IMR-90 (cell line): ENCODE results near the gene MAS1L. TPM values are rescaled to one million over a fixed set of nuclear protein-coding genes. Genes with fewer than 3 reads are reported as not detected.

ENCODE experiments used
- ATAC-seq: fragments of 200-7000 bp; cut with Tn5 transposase; 2 replicates; pipeline ENCODE4 v1.9.1; 2020; ENCODE audit warnings: low read depth, mild to moderate bottlenecking, moderate library complexity
- BruUV-seq: library from RNA; stranded (reverse); fragments of 400-500 nt; replicated peaks from 2 replicates; lab custom pipeline; 2021; lab: Mats Ljungman, UMichigan
- CTCF ChIA-PET: fragments of 300-600 bp; formaldehyde crosslinking; extraction: SDS; loops from one replicate; lab custom pipeline; 2021; ENCODE audit warnings: antibody characterized with exemption; lab: Yijun Ruan, JAX
- POLR2A ChIA-PET: fragments of 300-600 bp; sonication (Branson Sonifier 250); formaldehyde crosslinking; loops from one replicate; lab custom pipeline; 2022; ENCODE audit warnings: antibody characterized with exemption; ENCODE audit not compliant: unreplicated experiment; lab: Charles Lee
- DNase-seq: peaks from one replicate; pipeline ENCODE4 v3.0.0; 2013
- H2AFZ ChIP-seq: replicated peaks from 2 replicates; pipeline ENCODE3; 2013; ENCODE audit warnings: low read length, mild to moderate bottlenecking; ENCODE audit not compliant: poor library complexity
- H2AK5ac ChIP-seq: 2 replicates; pipeline ENCODE4 v1.6.1; 2013; ENCODE audit warnings: low read depth, low read length, inconsistent platforms
- H2AK9ac ChIP-seq: replicated peaks from 2 replicates; pipeline ENCODE3; 2013; ENCODE audit warnings: mild to moderate bottlenecking, low read depth, low read length, moderate library complexity; ENCODE audit not compliant: poor library complexity
- H2BK120ac ChIP-seq: 2 replicates; pipeline ENCODE4 v1.6.1; 2013; ENCODE audit warnings: low read depth, low read length, inconsistent platforms
- H2BK15ac ChIP-seq: 3 replicates; pipeline ENCODE4 v1.6.1; 2013; ENCODE audit warnings: low read depth, low read length, inconsistent platforms
- H2BK20ac ChIP-seq: 2 replicates; pipeline ENCODE4 v1.6.1; 2013; ENCODE audit warnings: low read depth, mild to moderate bottlenecking, inconsistent platforms, low read length, moderate library complexity
- H2BK5ac ChIP-seq: 2 replicates; pipeline ENCODE4 v1.6.1; 2013; ENCODE audit warnings: mild to moderate bottlenecking, low read depth, low read length, inconsistent platforms; ENCODE audit not compliant: poor library complexity, severe bottlenecking
- H3K14ac ChIP-seq: replicated peaks from 2 replicates; pipeline ENCODE4 v1.6.1; 2013; ENCODE audit warnings: low read depth, low read length, inconsistent platforms
- H3K18ac ChIP-seq: 2 replicates; pipeline ENCODE4 v1.6.1; 2013; ENCODE audit warnings: low read depth, low read length, control low read depth
- H3K23ac ChIP-seq: 2 replicates; pipeline ENCODE4 v1.6.1; 2013; ENCODE audit warnings: low read depth, low read length, inconsistent platforms
- H3K27ac ChIP-seq: 2 replicates; pipeline ENCODE4 v1.5.1; 2013; ENCODE audit warnings: mild to moderate bottlenecking, control low read depth, low read length; ENCODE audit not compliant: insufficient read depth
- H3K27me3 ChIP-seq: 2 replicates; pipeline ENCODE4 v1.6.1; 2013; ENCODE audit warnings: low read length; ENCODE audit not compliant: control insufficient read depth, insufficient read depth
- H3K36me3 ChIP-seq: 2 replicates; pipeline ENCODE4 v1.6.1; 2013; ENCODE audit warnings: low read length, mixed read lengths; ENCODE audit not compliant: control insufficient read depth, insufficient read depth
- H3K4ac ChIP-seq: 2 replicates; pipeline ENCODE4 v1.6.1; 2013; ENCODE audit warnings: low read depth, low read length, inconsistent platforms
- H3K4me1 ChIP-seq: 2 replicates; pipeline ENCODE4 v1.6.1; 2013; ENCODE audit warnings: low read length, mixed read lengths; ENCODE audit not compliant: control insufficient read depth, insufficient read depth
- H3K4me2 ChIP-seq: 2 replicates; pipeline ENCODE4 v1.6.1; 2013; ENCODE audit warnings: low read depth, mild to moderate bottlenecking, control low read depth, low read length, moderate library complexity
- H3K4me3 ChIP-seq: 2 replicates; pipeline ENCODE4 v1.5.1; 2013; ENCODE audit warnings: low read depth, mild to moderate bottlenecking, control low read depth, low read length, moderate library complexity; ENCODE audit not compliant: insufficient read depth
- H3K56ac ChIP-seq: 2 replicates; pipeline ENCODE4 v1.6.1; 2013; ENCODE audit warnings: low read length, inconsistent platforms; ENCODE audit not compliant: insufficient read depth; ENCODE audit errors: extremely low read depth
- H3K79me1 ChIP-seq, 2 experiments: 2 replicates each; pipeline ENCODE4 v1.6.1; 2013; ENCODE audit warnings: low read length in 2 of 2, inconsistent platforms in 1 of 2, low read depth in 1 of 2
- H3K9ac ChIP-seq: 2 replicates; pipeline ENCODE4 v1.6.1; 2013; ENCODE audit warnings: low read depth, low read length, control low read depth
- H3K9me1 ChIP-seq: 2 replicates; pipeline ENCODE4 v1.6.1; 2013; ENCODE audit warnings: low read length, inconsistent platforms; ENCODE audit not compliant: insufficient read depth
- H3K9me3 ChIP-seq: 2 replicates; pipeline ENCODE4 v1.6.1; 2013; ENCODE audit warnings: low read length; ENCODE audit not compliant: control insufficient read depth, insufficient read depth
- H4K20me1 ChIP-seq: 2 replicates; pipeline ENCODE4 v1.6.1; 2013; ENCODE audit warnings: low read length, inconsistent platforms; ENCODE audit not compliant: insufficient read depth
- H4K5ac ChIP-seq: 2 replicates; pipeline ENCODE4 v1.6.1; 2013; ENCODE audit warnings: mild to moderate bottlenecking, low read depth, low read length, control low read depth
- H4K8ac ChIP-seq, 2 experiments: 2 replicates each; pipeline ENCODE4 v1.6.1; 2013; ENCODE audit warnings: low read depth in 2 of 2, low read length in 2 of 2, control low read depth in 1 of 2, inconsistent platforms in 1 of 2
- H4K91ac ChIP-seq: 2 replicates; pipeline ENCODE4 v1.6.1; 2013; ENCODE audit warnings: low read depth, low read length, inconsistent platforms; ENCODE audit not compliant: insufficient read depth
- BHLHE40 ChIP-seq: fragments of 150-350 bp; IDR thresholded peaks from 2 replicates; pipeline ENCODE4 v1.6.1; 2016; ENCODE audit warnings: mild to moderate bottlenecking, low read depth, low read length
- CEBPB ChIP-seq: IDR thresholded peaks from 2 replicates; pipeline ENCODE4 v1.6.1; 2012; ENCODE audit warnings: low read depth, low read length, improper control_type of control experiment
- CHD1 ChIP-seq: IDR thresholded peaks from 2 replicates; pipeline ENCODE4 v1.6.1; 2012; ENCODE audit warnings: low read depth, low read length, improper control_type of control experiment
- CTCF ChIP-seq: conservative IDR thresholded peaks from 2 replicates; pipeline ENCODE4 v1.5.1; 2012; ENCODE audit warnings: mild to moderate bottlenecking, low read depth, low read length, improper control_type of control experiment
- ELK1 ChIP-seq: fragments of 150-350 bp; IDR thresholded peaks from 2 replicates; pipeline ENCODE4 v1.6.1; 2016; ENCODE audit warnings: low read depth, mild to moderate bottlenecking, low read length, moderate library complexity, borderline replicate concordance
- FOS ChIP-seq: fragments of 150-350 bp; IDR thresholded peaks from 2 replicates; pipeline ENCODE4 v1.6.1; 2016; ENCODE audit warnings: low read depth, low read length
- MAFK ChIP-seq: IDR thresholded peaks from 2 replicates; pipeline ENCODE4 v1.6.1; 2012; ENCODE audit warnings: low read depth, low read length, improper control_type of control experiment
- MAZ ChIP-seq: IDR thresholded peaks from 2 replicates; pipeline ENCODE4 v1.6.1; 2012; ENCODE audit warnings: low read depth, mild to moderate bottlenecking, low read length, improper control_type of control experiment, moderate library complexity, borderline replicate concordance
- MXI1 ChIP-seq: IDR thresholded peaks from 2 replicates; pipeline ENCODE4 v1.6.1; 2012; ENCODE audit warnings: low read depth, mild to moderate bottlenecking, low read length, moderate library complexity, borderline replicate concordance
- NFE2L2 ChIP-seq: fragments of 150-350 bp; IDR thresholded peaks from 2 replicates; pipeline ENCODE4 v1.6.1; 2016; ENCODE audit warnings: low read depth, mild to moderate bottlenecking, low read length
- POLR2A ChIP-seq: IDR thresholded peaks from 2 replicates; pipeline ENCODE4 v1.6.1; 2012; ENCODE audit warnings: mild to moderate bottlenecking, low read depth, low read length
- RAD21 ChIP-seq: IDR thresholded peaks from 2 replicates; pipeline ENCODE4 v1.6.1; 2012; ENCODE audit warnings: low read length, improper control_type of control experiment
- RCOR1 ChIP-seq: IDR thresholded peaks from 2 replicates; pipeline ENCODE4 v1.6.1; 2012; ENCODE audit warnings: mild to moderate bottlenecking, low read length, improper control_type of control experiment; ENCODE audit not compliant: insufficient replicate concordance
- RFX5 ChIP-seq: IDR thresholded peaks from 2 replicates; pipeline ENCODE4 v1.8.0; 2012; ENCODE audit warnings: low read depth, mild to moderate bottlenecking, low read length, moderate library complexity
- SMC3 ChIP-seq: fragments of 150-350 bp; IDR thresholded peaks from 2 replicates; pipeline ENCODE4 v1.6.1; 2016; ENCODE audit warnings: low read depth, mild to moderate bottlenecking, antibody characterized with exemption, low read length, moderate library complexity
- USF2 ChIP-seq: fragments of 150-350 bp; IDR thresholded peaks from 2 replicates; pipeline ENCODE4 v1.6.1; 2017; ENCODE audit warnings: mild to moderate bottlenecking, antibody characterized with exemption, low read length, low read depth
- WGBS, 2 experiments: methylation state at CpG; one replicate each; pipeline versions ENCODE4 v1.1.5 to v1.1.7; 2013; ENCODE audit warnings: missing lambda C conversion rate in 2 of 2; ENCODE audit not compliant: insufficient read length in 1 of 2; ENCODE audit errors: extremely low coverage in 2 of 2; 5-methylcytosine and 5-hydroxymethylcytosine counted together
- dilution Hi-C: fragments of 300-500 bp; cut with HindIII; formaldehyde crosslinking; loops from one replicate; pipeline ENCODE4 v1.14.3; 2018; ENCODE audit warnings: low sequenced_read_pairs; ENCODE audit not compliant: unreplicated experiment
- in situ Hi-C: fragments of 300-500 bp; cut with MboI; formaldehyde crosslinking; loops from 3 replicates; pipeline ENCODE4 v1.14.3; 2019; ENCODE audit warnings: low sequenced_read_pairs, inconsistent platforms, mixed read lengths
- intact Hi-C: fragments of 100-400 bp; cut with micrococcal nuclease; formaldehyde crosslinking; loops from 2 replicates; pipeline ENCODE4 v1.10.0; 2022
- polyA plus RNA-seq, 3 experiments: library from polyadenylated mRNA; depleted of rRNA; stranded (reverse); fragments of >200 nt; gene quantifications; 2 replicates each; pipeline ENCODE4 v1.2.3, GENCODE V29; 2012; ENCODE audit warnings: low replicate concordance in 1 of 3
- total RNA-seq: library from RNA; depleted of rRNA; stranded (reverse); fragments of >200 nt; gene quantifications from 2 replicates; pipeline ENCODE4 v1.2.3, GENCODE V29; 2012

Gene MAS1L
- total and polyA plus RNA-seq, 2 of the 4 experiments (the other 2 are of a cell fraction): not detected

GRCh38 chr6:29486577-29486976 is 1.2 kb downstream of the MAS1L start:
- H2AFZ ChIP-seq: no peak overlapping the region
- no CpG with 5 or more reads among the region's 4 CpGs for WGBS, 2 experiments
- no peak overlapping the region for H3K23ac ChIP-seq
- H3K4me3 ChIP-seq: no peak overlapping the region
- CTCF ChIA-PET: no interaction called here
- no peak overlapping the region for H3K27ac ChIP-seq
- no peak overlapping the region for H4K91ac ChIP-seq
- no peak overlapping the region for H3K4me2 ChIP-seq
- H4K20me1 ChIP-seq: no peaks in the 10 kb centered on the region
- no peak overlapping the region for H2BK5ac ChIP-seq
- H3K4me1 ChIP-seq: no peaks in the 10 kb centered on the region
- DNase-seq: no peak
- no peaks in the 10 kb centered on the region for H3K79me1 ChIP-seq
- ATAC-seq: no peak
- H2BK15ac ChIP-seq: no peak overlapping the region
- no peak overlapping the region for H4K5ac ChIP-seq
- H3K36me3 ChIP-seq: no peaks in the 10 kb centered on the region
- H3K9me1 ChIP-seq: no peaks in the 10 kb centered on the region
- H3K27me3 ChIP-seq: no peaks in the 10 kb centered on the region
- H4K8ac ChIP-seq: no peak overlapping the region
- POLR2A ChIA-PET: no interaction called here
- H2BK120ac ChIP-seq: no peak overlapping the region
- no peak overlapping the region for H3K14ac ChIP-seq
- intact Hi-C loops (no loop called here), dilution Hi-C loops (no loop called here), in situ Hi-C loops (no loop called here)
- no peak overlapping the region for H3K9ac ChIP-seq
- H3K9me3 ChIP-seq: peaks cover 11% of the 10 kb centered on the region
- H2AK9ac ChIP-seq: no peak overlapping the region
- BruUV-seq: no TSS peak
- TF ChIP-seq MAFK (no peak), NFE2L2 (no peak), SMC3 (no peak), CEBPB (no peak), USF2 (no peak), BHLHE40 (no peak), POLR2A (no peak), MXI1 (no peak), MAZ (no peak), FOS (no peak), CTCF (no peak), RAD21 (no peak), CHD1 (no peak), RFX5 (no peak), ELK1 (no peak), RCOR1 (no peak)
- no peak overlapping the region for H2BK20ac ChIP-seq
- no peak overlapping the region for H3K18ac ChIP-seq
- no peak overlapping the region for H3K4ac ChIP-seq
- no peak overlapping the region for H2AK5ac ChIP-seq
- no peak overlapping the region for H3K56ac ChIP-seq
